HepG2 (cell line): ENCODE results near the gene PSMD5. TPM values are rescaled to one million over a fixed set of nuclear protein-coding genes. Genes with fewer than 3 reads are reported as not detected.

ENCODE experiments used
- ATAC-seq: fragments of 200-7000 bp; cut with Tn5 transposase; 3 replicates; pipeline ENCODE4 v1.9.1; 2020; ENCODE audit warnings: mild to moderate bottlenecking, moderate library complexity
- BruUV-seq: library from RNA; stranded (reverse); fragments of 400-500 nt; replicated peaks from 2 replicates; lab custom pipeline; 2021; lab: Mats Ljungman, UMichigan
- CTCF ChIA-PET: fragments of 300-600 bp; formaldehyde crosslinking; extraction: SDS; loops from one replicate; lab custom pipeline; 2021; ENCODE audit warnings: low total read pairs, inconsistent platforms, low intra/inter-chr PET ratio; lab: Yijun Ruan, JAX
- POLR2A ChIA-PET: fragments of 350-600 bp; sonication (Branson Sonifier 250); formaldehyde crosslinking; loops from one replicate; lab custom pipeline; 2020; ENCODE audit warnings: antibody characterized with exemption, inconsistent platforms; lab: Yijun Ruan, JAX
- DNase-seq: peaks from one replicate; pipeline ENCODE4 v3.0.0-alpha.2; 2015; ENCODE audit warnings: low spot score
- FAIRE-seq: peaks from 3 replicates; lab custom pipeline; 2011; peaks lifted over from hg19 to GRCh38; lab: Jason Lieb, UNC
- H2AFZ ChIP-seq: one replicate; pipeline ENCODE4 v1.6.1; 2011; ENCODE audit warnings: low read length, inconsistent platforms
- H3K27ac ChIP-seq: fragments of 300-600 bp; 3 replicates; pipeline ENCODE4 v1.8.0; 2011; ENCODE audit warnings: mixed run types, mild to moderate bottlenecking, mixed read lengths, low read length, inconsistent platforms; ENCODE audit not compliant: insufficient read depth; ENCODE audit errors: extremely low read length
- H3K27me3 ChIP-seq, 2 experiments: fragments of 200-600 bp in 1 of 2; 2 replicates in 1 of 2; 3 replicates in 1 of 2; pipeline versions ENCODE4 v1.6.0 to v1.8.0; 2011; ENCODE audit warnings: low read length in 2 of 2, mild to moderate bottlenecking in 2 of 2, moderate library complexity in 2 of 2, inconsistent platforms in 1 of 2; ENCODE audit not compliant: insufficient read depth in 2 of 2, control insufficient read depth in 1 of 2
- H3K36me3 ChIP-seq, 2 experiments: fragments of 200-600 bp in 1 of 2; replicated peaks in 1 of 2; 2 replicates in 1 of 2; 3 replicates in 1 of 2; pipeline versions ENCODE4 v1.5.1 to v1.8.0; 2011; ENCODE audit warnings: low read length in 2 of 2, inconsistent platforms in 1 of 2; ENCODE audit not compliant: insufficient read depth in 2 of 2, control insufficient read depth in 1 of 2
- H3K4me1 ChIP-seq: 2 replicates; pipeline ENCODE4 v1.5.1; 2012; ENCODE audit warnings: low read length, inconsistent platforms; ENCODE audit not compliant: insufficient read depth
- H3K4me2 ChIP-seq: 2 replicates; pipeline ENCODE4 v1.6.0; 2011; ENCODE audit warnings: low read depth, low read length, inconsistent platforms
- H3K4me3 ChIP-seq, 3 experiments: fragments of 200-600 bp in 1 of 3; sonication (generic), shearing (Covaris generic) in 1 of 3; replicated peaks in 1 of 3; 2 replicates each; pipeline ENCODE4 v1.5.1; 2011 to 2016; ENCODE audit warnings: low read length in 3 of 3, inconsistent platforms in 2 of 3, low read depth in 2 of 3, mild to moderate bottlenecking in 2 of 3, control low read depth in 1 of 3, mixed read lengths in 1 of 3; ENCODE audit not compliant: insufficient read depth in 1 of 3
- H3K79me2 ChIP-seq: one replicate; pipeline ENCODE4 v1.6.1; 2011; ENCODE audit warnings: low read length, inconsistent platforms; ENCODE audit not compliant: insufficient read depth
- H3K9ac ChIP-seq: 2 replicates; pipeline ENCODE4 v1.6.0; 2011; ENCODE audit warnings: mild to moderate bottlenecking, low read depth, low read length, inconsistent platforms; ENCODE audit not compliant: insufficient read depth
- H3K9me3 ChIP-seq: 2 replicates; pipeline ENCODE4 v1.5.1; 2012; ENCODE audit warnings: mild to moderate bottlenecking, low read length
- H4K20me1 ChIP-seq: 2 replicates; pipeline ENCODE4 v1.6.0; 2011; ENCODE audit warnings: inconsistent platforms, mild to moderate bottlenecking, low read length, moderate library complexity; ENCODE audit not compliant: insufficient read depth
- ARID3A ChIP-seq: IDR thresholded peaks from 2 replicates; pipeline ENCODE4 v1.6.1; 2012; ENCODE audit warnings: low read depth, low read length, improper control_type of control experiment
- CEBPG ChIP-seq: IDR thresholded peaks from 2 replicates; pipeline ENCODE4 v1.6.1; 2016
- CEBPZ ChIP-seq: IDR thresholded peaks from 2 replicates; pipeline ENCODE4 v1.6.1; 2012; ENCODE audit warnings: low read length, improper control_type of control experiment
- ELF3 ChIP-seq: IDR thresholded peaks from 2 replicates; pipeline ENCODE4 v1.6.1; 2016; ENCODE audit warnings: missing genetic modification reagents, missing compliant biosample characterization
- FOSL2 ChIP-seq: sonication (generic); formaldehyde crosslinking; IDR thresholded peaks from 2 replicates; pipeline ENCODE4 v1.4.0; 2020; ENCODE audit warnings: missing genetic modification reagents
- FOXP1 ChIP-seq, 2 experiments: fragments of 450-650 bp in 1 of 2; IDR thresholded peaks; 2 replicates each; pipeline ENCODE4 v1.6.1; 2017 to 2018; ENCODE audit warnings: antibody characterized with exemption in 1 of 2
- HMGA1 ChIP-seq: sonication (generic); formaldehyde crosslinking; conservative IDR thresholded peaks from 2 replicates; pipeline ENCODE4 v1.4.0; 2020; ENCODE audit warnings: missing genetic modification reagents
- KLF11 ChIP-seq: IDR thresholded peaks from 2 replicates; pipeline ENCODE4 v1.6.1; 2016; ENCODE audit warnings: missing compliant biosample characterization
- MED1 ChIP-seq: sonication (generic); formaldehyde crosslinking; IDR thresholded peaks from 2 replicates; pipeline ENCODE4 v1.4.0; 2020; ENCODE audit warnings: missing genetic modification reagents
- NPAS2 ChIP-seq: sonication (generic); formaldehyde crosslinking; IDR thresholded peaks from 2 replicates; pipeline ENCODE4 v1.8.0; 2022; ENCODE audit warnings: mild to moderate bottlenecking, missing genetic modification reagents, borderline replicate concordance
- SMC3 ChIP-seq: IDR thresholded peaks from 2 replicates; pipeline ENCODE4 v1.6.1; 2011; ENCODE audit warnings: low read length, improper control_type of control experiment
- SNAPC5 ChIP-seq: sonication (generic); formaldehyde crosslinking; IDR thresholded peaks from 2 replicates; pipeline ENCODE4 v1.8.1; 2023; ENCODE audit warnings: mild to moderate bottlenecking, missing genetic modification reagents, borderline replicate concordance
- SSRP1 ChIP-seq: IDR thresholded peaks from 2 replicates; pipeline ENCODE4 v1.6.1; 2016; ENCODE audit warnings: control low read depth
- STAT5B ChIP-seq: sonication (generic); formaldehyde crosslinking; IDR thresholded peaks from 2 replicates; pipeline ENCODE4 v1.4.0; 2020; ENCODE audit warnings: missing genetic modification reagents
- ZFAT ChIP-seq: sonication (generic); formaldehyde crosslinking; conservative IDR thresholded peaks from 2 replicates; pipeline ENCODE4 v1.8.1; 2023; ENCODE audit warnings: missing genetic modification reagents, inconsistent platforms
- WGBS: methylation state at CpG from one replicate; pipeline ENCODE4 v1.1.6; 2017; ENCODE audit warnings: low lambda C conversion rate; 5-methylcytosine and 5-hydroxymethylcytosine counted together
- in situ Hi-C: cut with HindIII; loops from 2 replicates; pipeline ENCODE4 v1.10.0; 2017; ENCODE audit warnings: low pct_unique_long_range_greater_than_20kb; ENCODE audit not compliant: extremely low pct_ligation_motif_present
- intact Hi-C: fragments of 100-400 bp; cut with micrococcal nuclease; formaldehyde crosslinking; loops from one replicate; pipeline ENCODE4 v1.10.0; 2022; ENCODE audit not compliant: unreplicated experiment
- polyA plus RNA-seq, 8 experiments: library from polyadenylated mRNA; depleted of rRNA in 3 of 8; stranded (reverse) in 7 of 8; unstranded in 1 of 8; fragments of >200 nt; fragmentation: Illumina TruSeq in 4 of 8; extraction: Trizol in 4 of 8; gene quantifications; 2 replicates each; pipeline versions ENCODE4 v1.2.1 to v1.2.3, GENCODE V29; 2011 to 2016; ENCODE audit warnings: low read depth in 4 of 8, missing spikeins in 1 of 8, mixed read lengths in 1 of 8; ENCODE audit not compliant: insufficient read depth in 1 of 8
- total RNA-seq, 5 experiments: library from RNA; depleted of rRNA; stranded (reverse); fragments of >200 nt; fragmentation: Illumina TruSeq; extraction: Trizol; gene quantifications; 2 replicates each; pipeline ENCODE4 v1.2.3, GENCODE V29; 2016; ENCODE audit warnings: low read depth in 1 of 5
- TF ChIP-seq, protein P1 (sequence below): sonication (generic); formaldehyde crosslinking; IDR thresholded peaks from 2 replicates; pipeline ENCODE4 v1.8.0; 2022; ENCODE audit warnings: mild to moderate bottlenecking, missing genetic modification reagents, moderate library complexity
- TF ChIP-seq, protein P2 (sequence below): sonication (generic); formaldehyde crosslinking; IDR thresholded peaks from 2 replicates; pipeline ENCODE4 v1.8.0; 2022; ENCODE audit warnings: missing genetic modification reagents, mild to moderate bottlenecking, borderline replicate concordance

Gene PSMD5
- total and polyA plus RNA-seq, 2 of the 13 experiments (the other 11 are each of a cell fraction or from before 2014, with no cell fraction given) = 12.7 to 18.1 TPM

- no peaks in the 10 kb centered on the region for H3K27me3 ChIP-seq
- H3K9ac ChIP-seq = no peak overlapping the region
- H2AFZ ChIP-seq = no peak overlapping the region
- peaks cover 31 to 67% of the 10 kb centered on the region in 2 experiments for H3K36me3 ChIP-seq
- no peaks in the 10 kb centered on the region for H3K4me1 ChIP-seq
- BruUV-seq = no TSS peak
- 97% methylated on average over 11 of the region's 11 CpGs for WGBS
- ChIA-PET CTCF (no interaction called here), POLR2A (no interaction called here)
- H3K27ac ChIP-seq = no peak overlapping the region
- ATAC-seq = no peak
- no peak overlapping the region for H3K4me2 ChIP-seq
- in situ Hi-C loops = no loop called here
- H3K9me3 ChIP-seq = no peaks in the 10 kb centered on the region
- no peak for FAIRE-seq
- H4K20me1 ChIP-seq = no peaks in the 10 kb centered on the region
- H3K4me3 ChIP-seq = no peak overlapping the region
- intact Hi-C loops = no loop called here
- H3K79me2 ChIP-seq = no peaks in the 10 kb centered on the region
- DNase-seq = no peak
- TF ChIP-seq FOSL2 (no peak), NPAS2 (CRISPR knock-in tag) (no peak), STAT5B (CRISPR knock-in tag) (no peak), ARID3A (no peak), HMGA1 (CRISPR knock-in tag) (no peak), FOXP1 (IDR thresholded peaks at IDR 0.05) (no peak), FOXP1 (CRISPR knock-in tag; IDR thresholded peaks at IDR 0.05) (no peak), SNAPC5 (CRISPR knock-in tag) (no peak), SMC3 (no peak), MED1 (no peak), ZFAT (CRISPR knock-in tag) (no peak), CEBPG (CRISPR knock-in tag) (no peak), SSRP1 (CRISPR knock-in tag) (no peak), ELF3 (CRISPR knock-in tag) (no peak), CEBPZ (no peak), KLF11 (no peak)
- TF ChIP-seq, protein P1, sequence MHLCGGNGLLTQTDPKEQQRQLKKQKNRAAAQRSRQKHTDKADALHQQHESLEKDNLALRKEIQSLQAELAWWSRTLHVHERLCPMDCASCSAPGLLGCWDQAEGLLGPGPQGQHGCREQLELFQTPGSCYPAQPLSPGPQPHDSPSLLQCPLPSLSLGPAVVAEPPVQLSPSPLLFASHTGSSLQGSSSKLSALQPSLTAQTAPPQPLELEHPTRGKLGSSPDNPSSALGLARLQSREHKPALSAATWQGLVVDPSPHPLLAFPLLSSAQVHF = no peak
- TF ChIP-seq, protein P2, sequence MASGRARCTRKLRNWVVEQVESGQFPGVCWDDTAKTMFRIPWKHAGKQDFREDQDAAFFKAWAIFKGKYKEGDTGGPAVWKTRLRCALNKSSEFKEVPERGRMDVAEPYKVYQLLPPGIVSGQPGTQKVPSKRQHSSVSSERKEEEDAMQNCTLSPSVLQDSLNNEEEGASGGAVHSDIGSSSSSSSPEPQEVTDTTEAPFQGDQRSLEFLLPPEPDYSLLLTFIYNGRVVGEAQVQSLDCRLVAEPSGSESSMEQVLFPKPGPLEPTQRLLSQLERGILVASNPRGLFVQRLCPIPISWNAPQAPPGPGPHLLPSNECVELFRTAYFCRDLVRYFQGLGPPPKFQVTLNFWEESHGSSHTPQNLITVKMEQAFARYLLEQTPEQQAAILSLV = no peak
Observed at GRCh38 chr9:120860083-120860482, 17.4 kb upstream of the PSMD5 start.
